ENCODE results near the gene GGPS1. TPM values are rescaled to one million over a fixed set of nuclear protein-coding genes. Genes with fewer than 3 reads are reported as not detected.

Gene GGPS1
- total RNA-seq, 1 donor: 22.4 TPM

GRCh38 chr1:235290740-235291502 lies 37.4 kb upstream of the GGPS1 start:
- no peak overlapping the region for H3K4me3 ChIP-seq (ENCODE audit: insufficient read depth, low read length)
- H3K36me3 ChIP-seq (ENCODE audit: insufficient read depth, low read length): no peaks in the 10 kb centered on the region
- no peak overlapping the region for H3K4me2 ChIP-seq (ENCODE audit: insufficient read depth, low read length)
- no peaks in the 10 kb centered on the region for H3K27me3 ChIP-seq (ENCODE audit: insufficient read depth, low read length)
- H3K4me1 ChIP-seq (ENCODE audit: insufficient read depth, low read length): peaks cover 9% of the 10 kb centered on the region
- no peak for TF ChIP-seq CTCF (IDR thresholded peaks at IDR 0.05; ENCODE audit: extremely low read depth, low read depth, low read length)
- no peak overlapping the region for H3K27ac ChIP-seq (ENCODE audit: low read depth, low read length)
- no peak for DNase-seq (ENCODE audit: insufficient read length, low spot score, missing footprints)
- peaks cover 95% of the 10 kb centered on the region for H3K79me2 ChIP-seq (ENCODE audit: insufficient read depth, low read length)
- no peak overlapping the region for H2AFZ ChIP-seq (ENCODE audit: low read length)
- H4K20me1 ChIP-seq (ENCODE audit: insufficient read depth, low read length): peaks cover 75% of the 10 kb centered on the region
- no peaks in the 10 kb centered on the region for H3K9me3 ChIP-seq (ENCODE audit: low read depth, low read length)

- Histone ChIP-seq H4K20me1 (ENCODE audit: insufficient read depth, low read length) (peaks cover 74% of the 10 kb centered on the region), H3K4me3 (ENCODE audit: insufficient read depth, low read length) (no peak overlapping the region), H3K36me3 (ENCODE audit: insufficient read depth, low read length) (no peaks in the 10 kb centered on the region), H3K4me1 (ENCODE audit: insufficient read depth, low read length) (peaks cover 11% of the 10 kb centered on the region), H3K27ac (ENCODE audit: low read depth, low read length) (no peak overlapping the region), H2AFZ (ENCODE audit: low read length) (no peak overlapping the region), H3K27me3 (ENCODE audit: insufficient read depth, low read length) (no peaks in the 10 kb centered on the region), H3K79me2 (ENCODE audit: insufficient read depth, low read length) (peaks cover 93% of the 10 kb centered on the region), H3K4me2 (ENCODE audit: insufficient read depth, low read length) (no peak overlapping the region), H3K9me3 (ENCODE audit: low read depth, low read length) (no peaks in the 10 kb centered on the region)
- no peak for DNase-seq (ENCODE audit: insufficient read length, low spot score, missing footprints)
- TF ChIP-seq CTCF (IDR thresholded peaks at IDR 0.05; ENCODE audit: extremely low read depth, low read depth, low read length): no peak
Measured at GRCh38 chr1:235291599-235292091, 36.7 kb upstream of the GGPS1 start.

- Histone ChIP-seq H4K20me1 (ENCODE audit: insufficient read depth, low read length) (peaks cover 62% of the 10 kb centered on the region), H3K27ac (ENCODE audit: low read depth, low read length) (no peak overlapping the region), H3K36me3 (ENCODE audit: insufficient read depth, low read length) (no peaks in the 10 kb centered on the region), H3K79me2 (ENCODE audit: insufficient read depth, low read length) (peaks cover 93% of the 10 kb centered on the region), H3K9me3 (ENCODE audit: low read depth, low read length) (no peaks in the 10 kb centered on the region), H3K27me3 (ENCODE audit: insufficient read depth, low read length) (no peaks in the 10 kb centered on the region), H3K4me1 (ENCODE audit: insufficient read depth, low read length) (peaks cover 11% of the 10 kb centered on the region), H2AFZ (ENCODE audit: low read length) (no peak overlapping the region), H3K4me2 (ENCODE audit: insufficient read depth, low read length) (no peak overlapping the region), H3K4me3 (ENCODE audit: insufficient read depth, low read length) (no peak overlapping the region)
- DNase-seq (ENCODE audit: insufficient read length, low spot score, missing footprints): no peak
- no peak for TF ChIP-seq CTCF (IDR thresholded peaks at IDR 0.05; ENCODE audit: extremely low read depth, low read depth, low read length)
Measured at GRCh38 chr1:235292790-235293189, 35.6 kb upstream of the GGPS1 start.

- no peak overlapping the region for H3K4me2 ChIP-seq (ENCODE audit: insufficient read depth, low read length)
- H3K36me3 ChIP-seq (ENCODE audit: insufficient read depth, low read length): no peaks in the 10 kb centered on the region
- H3K79me2 ChIP-seq (ENCODE audit: insufficient read depth, low read length): peaks cover 91% of the 10 kb centered on the region
- H3K27me3 ChIP-seq (ENCODE audit: insufficient read depth, low read length): no peaks in the 10 kb centered on the region
- H3K4me1 ChIP-seq (ENCODE audit: insufficient read depth, low read length): peaks cover 11% of the 10 kb centered on the region
- TF ChIP-seq CTCF (IDR thresholded peaks at IDR 0.05; ENCODE audit: extremely low read depth, low read depth, low read length): no peak
- peaks cover 58% of the 10 kb centered on the region for H4K20me1 ChIP-seq (ENCODE audit: insufficient read depth, low read length)
- H3K9me3 ChIP-seq (ENCODE audit: low read depth, low read length): no peaks in the 10 kb centered on the region
- H3K4me3 ChIP-seq (ENCODE audit: insufficient read depth, low read length): no peak overlapping the region
- H2AFZ ChIP-seq (ENCODE audit: low read length): no peak overlapping the region
- no peak for DNase-seq (ENCODE audit: insufficient read length, low spot score, missing footprints)
- H3K27ac ChIP-seq (ENCODE audit: low read depth, low read length): no peak overlapping the region
Measured at GRCh38 chr1:235293322-235293942, 34.9 kb upstream of the GGPS1 start.

Measured in osteoblast (primary cell).